CD4-positive, alpha-beta T cell treated with Interferon gamma for 1 hour (primary cell): ENCODE data around the gene COG2.
"Not testable (repeated sequence)": the region's sequence is repeated elsewhere in the genome, so short reads cannot be mapped to it uniquely, and the experiment has no call there.

Source experiments
- DNase-seq: peaks from one replicate; pipeline ENCODE4 v3.0.0-alpha.2; 2020

COG2 gene

DNA sequence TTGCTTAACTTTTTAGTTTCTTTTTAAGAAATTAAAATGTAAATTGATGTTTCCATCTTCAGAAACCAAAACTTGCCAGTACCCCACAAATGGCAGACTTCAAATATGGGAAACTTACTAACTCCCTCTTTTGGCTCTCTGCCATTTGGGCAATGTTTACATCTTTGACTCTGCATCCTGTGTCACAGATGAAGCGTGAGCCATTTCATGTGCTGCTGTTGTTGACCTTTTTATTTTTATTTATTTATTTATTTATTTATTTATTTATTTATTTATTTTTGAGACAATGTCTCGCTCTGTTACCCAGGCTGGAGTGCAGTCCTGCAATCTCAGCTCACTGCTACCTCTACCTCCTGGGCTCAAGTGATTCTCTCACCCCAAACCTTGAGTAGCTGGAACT lies 16.0 kb upstream of the COG2 start:
- DNase-seq: no peak

DNA sequence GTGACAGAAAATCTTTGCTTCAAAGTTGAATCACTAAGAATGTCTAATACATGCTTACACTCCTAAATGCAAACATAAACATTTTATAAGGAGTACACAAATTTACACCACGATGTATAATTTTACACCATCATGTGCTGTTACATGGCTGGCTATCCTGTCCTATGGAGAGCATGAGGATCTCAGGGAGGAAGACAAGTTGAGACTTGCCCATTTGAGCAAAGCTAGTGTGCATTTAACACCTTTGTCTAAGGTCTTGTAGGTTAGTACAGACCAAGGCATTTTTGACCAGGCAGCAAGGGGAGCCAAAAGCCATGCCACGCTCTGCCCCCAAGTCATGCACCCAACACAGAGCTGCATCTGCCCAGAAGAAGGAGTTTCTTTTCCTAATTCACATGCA lies 14.5 kb upstream of the COG2 start:
- DNase-seq: no peak

DNA sequence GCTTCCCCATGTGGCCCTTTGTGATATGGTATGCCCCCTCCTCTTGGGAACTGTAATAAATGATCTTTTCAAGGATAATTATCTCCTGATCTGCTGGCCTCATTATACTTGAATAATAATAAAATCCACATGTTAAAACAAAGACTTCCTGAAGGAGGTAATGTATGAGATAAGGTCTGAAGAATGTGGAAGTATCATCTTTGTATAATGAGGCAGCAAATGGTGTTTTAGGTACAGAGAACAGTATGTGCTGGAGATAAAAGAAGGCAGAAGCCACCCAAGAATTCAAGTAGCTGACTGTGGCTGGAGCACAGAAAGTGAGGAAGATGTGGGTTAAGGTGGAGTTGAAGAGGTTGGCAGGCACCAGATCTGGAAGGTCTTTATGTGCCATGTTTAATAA lies 12.8 kb upstream of the COG2 start:
- DNase-seq: no peak

DNA sequence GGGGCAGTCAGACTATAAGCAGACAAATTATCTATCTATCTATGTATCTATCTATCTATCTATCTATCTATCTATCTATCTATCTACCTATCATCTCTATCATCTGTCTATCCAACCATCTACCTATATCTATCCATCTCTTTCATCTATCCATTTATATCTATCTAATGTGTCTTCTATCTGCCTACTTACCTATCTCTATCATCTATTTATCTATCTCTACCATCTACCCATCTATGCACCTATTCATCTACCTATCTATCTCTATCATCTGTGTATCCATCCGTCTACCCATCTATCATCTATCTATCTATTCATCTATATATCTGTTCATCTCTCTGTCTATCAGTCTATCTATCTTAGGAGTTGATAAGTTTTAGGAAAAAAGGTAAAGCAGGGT lies 10.8 kb upstream of the COG2 start:
- no peak for DNase-seq

DNA sequence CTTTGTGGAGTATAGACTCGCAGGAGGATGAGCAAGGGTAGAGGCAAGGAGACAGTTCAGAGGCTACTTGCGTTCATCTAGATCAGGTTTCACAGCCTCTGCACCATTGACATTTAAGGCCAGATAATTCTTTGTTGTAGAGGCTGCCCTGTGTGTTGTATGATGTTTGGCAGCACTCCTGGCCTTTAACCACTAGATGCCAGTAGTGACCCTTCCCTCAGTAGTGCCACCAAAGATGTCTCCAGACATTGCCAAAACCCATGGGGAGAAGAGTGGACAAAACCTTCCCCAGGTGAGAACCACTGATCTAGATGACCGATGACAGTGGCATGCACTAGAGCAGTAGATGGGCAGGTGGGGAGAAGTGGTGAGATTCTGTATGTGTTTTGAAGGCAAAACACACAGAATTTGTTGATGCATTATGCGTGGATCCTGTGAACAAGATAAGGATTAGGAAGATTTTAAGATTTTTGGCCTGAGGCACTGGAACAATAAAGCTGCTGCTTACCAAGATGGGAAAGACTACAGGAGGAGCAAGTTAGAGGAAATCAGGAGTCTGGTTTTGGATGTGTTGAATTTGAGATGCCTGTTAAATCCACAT lies 9.9 kb upstream of the COG2 start:
- no peak for DNase-seq

DNA sequence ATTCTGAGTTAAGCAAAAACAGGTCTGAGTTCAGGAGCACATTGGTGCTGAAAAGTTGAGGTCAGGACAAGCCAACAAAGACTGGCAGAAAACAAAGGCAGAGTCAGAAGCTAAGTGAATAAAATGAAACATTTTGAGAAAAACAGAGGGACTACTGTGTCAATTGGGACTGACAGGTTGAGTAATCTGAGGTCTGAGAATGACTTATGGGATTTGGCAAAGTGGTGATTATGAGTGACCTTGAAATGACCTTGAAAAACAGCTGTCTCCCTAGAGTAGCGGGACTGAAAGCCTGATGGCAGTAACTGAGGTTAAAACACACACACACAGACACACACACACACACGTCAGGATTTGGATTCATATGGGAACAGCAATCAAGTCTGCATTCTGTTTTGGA lies 8.8 kb upstream of the COG2 start:
- no peak for DNase-seq

DNA sequence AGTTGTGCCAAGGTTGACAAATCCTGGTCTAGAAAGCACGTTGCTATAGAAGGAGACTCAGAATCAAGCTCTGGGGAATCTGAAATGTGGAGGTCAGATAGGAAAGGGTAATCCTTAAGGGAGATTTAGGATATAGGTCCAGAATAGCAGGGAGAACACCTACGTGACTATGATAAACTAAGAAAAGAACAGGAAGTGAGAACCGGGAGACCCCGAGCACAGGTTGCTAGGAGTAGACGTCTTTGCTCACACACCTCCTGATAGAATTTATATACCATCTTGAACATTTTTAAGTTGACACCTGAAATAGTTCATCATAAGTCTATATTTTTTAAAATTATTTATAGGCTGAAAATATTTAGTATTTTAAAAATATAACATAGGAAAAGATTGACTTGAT lies 7.9 kb upstream of the COG2 start:
- DNase-seq: no peak

DNA sequence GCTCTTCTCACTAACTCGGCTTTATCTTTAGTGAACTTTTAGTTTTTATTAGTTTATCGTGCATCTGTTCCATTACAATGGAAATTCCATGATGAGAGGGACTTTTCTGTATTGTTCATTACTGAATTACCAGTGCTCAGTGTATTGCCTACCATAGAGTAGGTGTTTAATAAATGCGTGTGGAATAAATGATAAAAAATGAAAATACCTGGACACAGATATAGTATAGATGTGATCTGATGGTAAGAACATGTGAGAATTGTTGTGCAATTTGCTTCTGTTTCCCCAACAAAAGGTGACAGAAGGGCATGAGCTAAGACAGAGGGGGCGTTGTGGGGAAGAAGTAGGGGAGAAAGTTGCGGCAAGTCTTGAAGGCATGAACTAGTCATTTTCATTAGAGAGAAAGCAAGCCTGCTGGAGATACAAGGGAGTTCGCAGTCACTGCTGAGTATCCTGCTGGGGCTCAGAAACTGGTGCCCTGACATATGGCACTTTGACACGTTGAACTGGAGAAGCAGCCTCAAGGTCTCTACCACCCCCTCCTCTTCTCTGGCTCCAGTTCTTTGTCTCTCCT lies 5.6 kb upstream of the COG2 start:
- no peak for DNase-seq

DNA sequence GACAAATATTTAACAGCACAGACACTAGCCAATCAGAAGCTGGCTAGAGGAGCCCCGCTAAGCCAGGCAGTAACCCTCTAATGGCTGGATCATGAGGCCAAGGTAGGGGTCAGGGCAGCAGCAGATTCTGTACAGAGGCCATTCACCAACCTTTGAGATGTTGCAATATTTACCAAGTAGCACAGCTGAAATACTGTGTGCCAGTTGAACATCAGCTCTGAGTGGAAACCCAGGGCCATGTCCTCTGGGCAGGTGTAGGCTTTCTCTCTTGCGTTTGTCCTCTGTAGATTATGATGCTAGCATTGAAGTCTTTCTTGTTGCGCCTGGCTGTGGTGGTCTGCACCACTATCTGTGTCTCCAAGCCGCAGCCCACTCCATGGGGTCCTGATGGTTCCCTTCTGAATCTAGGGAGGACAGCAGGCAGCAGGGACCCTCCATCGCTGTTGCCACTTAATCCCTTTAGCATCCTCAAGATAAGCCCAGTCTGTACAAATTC lies 2.5 kb upstream of the COG2 start:
- DNase-seq: no peak

DNA sequence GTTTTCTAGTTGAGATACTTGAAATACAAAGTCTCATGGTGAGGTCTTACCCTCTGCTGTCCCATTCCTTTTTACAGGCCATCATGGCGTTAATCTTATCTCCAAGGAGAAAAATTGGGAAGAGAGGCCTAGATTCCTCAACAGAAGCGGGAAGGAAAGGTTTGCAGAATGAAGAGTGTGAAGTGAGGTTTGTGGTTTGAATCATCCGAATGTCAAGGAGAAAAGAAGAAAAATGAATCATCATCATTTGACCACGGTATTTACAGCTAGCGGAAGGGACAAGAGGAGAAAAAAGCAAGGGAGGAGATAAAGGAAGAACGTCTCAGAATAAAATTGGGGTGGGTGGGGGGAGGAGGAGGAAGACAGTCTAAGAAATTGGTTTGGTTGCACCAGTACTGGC lies 935 bp upstream of the COG2 start:
- no peak for DNase-seq

DNA sequence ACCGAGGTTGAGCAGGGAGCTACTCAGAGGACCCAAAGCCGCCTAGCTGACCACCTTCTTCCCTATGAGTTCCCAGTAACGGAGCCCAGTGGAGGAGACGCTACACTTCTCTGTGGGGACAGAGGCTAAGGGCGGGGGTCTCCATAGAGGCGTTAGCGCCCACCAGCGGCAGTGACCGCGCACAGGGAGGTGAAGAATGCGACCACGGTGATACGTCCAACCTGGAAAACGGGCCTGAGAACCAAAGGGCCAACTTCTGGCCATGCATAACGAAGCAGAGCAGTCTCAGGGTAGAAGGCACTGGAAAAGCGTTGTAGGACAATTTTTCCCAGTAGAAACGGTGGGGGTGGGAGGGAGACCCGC lies 400 bp upstream of the COG2 start:
- no peak for DNase-seq

DNA sequence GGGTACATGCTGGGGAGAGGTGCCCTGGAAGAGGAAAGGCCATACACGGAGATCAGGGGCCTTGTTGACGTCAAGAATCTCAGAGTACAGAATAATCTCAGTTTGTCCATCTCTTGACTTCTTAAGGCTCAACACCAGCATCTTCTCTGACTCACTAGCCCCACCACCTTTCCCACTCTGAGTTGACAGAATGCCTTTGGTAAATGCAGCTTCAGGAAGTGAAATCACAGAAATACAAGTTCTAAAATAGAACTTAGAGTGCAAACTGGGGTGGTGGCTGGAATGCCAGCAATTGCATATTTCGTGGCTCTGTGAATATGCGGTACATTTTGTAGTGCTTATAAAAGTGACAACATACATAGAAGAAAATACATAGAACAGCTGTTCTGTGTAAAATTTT lies 1.6 kb downstream of the COG2 start:
- no peak for DNase-seq

DNA sequence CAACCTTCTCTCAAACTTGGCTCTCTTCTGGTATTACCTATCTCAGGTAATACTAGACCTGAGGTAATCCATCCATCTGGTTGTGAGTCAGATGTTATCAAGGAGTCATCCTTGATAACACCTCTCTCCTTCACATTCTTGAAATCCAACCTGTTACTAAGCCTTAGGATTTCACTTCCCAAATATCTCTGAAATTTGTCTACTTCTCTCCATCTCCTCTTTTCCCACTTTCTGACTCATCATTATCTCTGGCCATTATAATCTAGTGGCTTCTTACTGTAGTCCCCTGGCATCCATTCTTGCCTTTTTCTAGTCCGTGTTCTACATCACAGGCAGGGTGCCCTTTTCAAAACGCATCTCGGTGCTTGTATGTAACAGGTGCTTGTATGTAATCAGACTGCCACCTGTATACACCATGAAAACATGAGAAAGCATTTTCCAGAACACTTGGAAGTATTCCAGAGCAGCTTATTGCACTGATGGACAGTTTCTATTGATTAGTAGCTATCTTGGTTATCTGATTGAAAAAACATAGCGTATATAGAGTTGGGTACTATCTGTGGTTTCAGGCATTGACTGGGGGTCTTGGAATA lies 4.5 kb downstream of the COG2 start:
- DNase-seq: no peak

DNA sequence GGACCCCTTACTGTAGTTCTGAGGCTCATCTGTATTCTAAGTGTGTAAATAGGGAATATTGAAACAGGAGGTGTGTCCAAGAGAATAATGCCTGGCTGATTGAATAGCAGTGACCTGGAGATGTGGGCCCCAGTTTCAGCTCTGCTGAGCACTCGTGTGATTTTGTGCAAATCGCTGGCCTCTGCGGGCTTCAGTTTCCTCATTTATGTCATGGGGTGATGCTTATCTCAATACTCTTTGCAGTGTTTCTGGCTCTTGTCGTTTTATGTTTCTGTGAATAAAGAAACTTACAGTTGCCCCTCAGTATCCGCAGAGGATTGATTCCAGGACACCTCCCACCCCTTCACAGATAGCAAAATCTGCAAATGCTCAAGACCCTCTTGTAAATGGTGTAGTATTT lies 5.0 kb downstream of the COG2 start:
- DNase-seq: no peak

DNA sequence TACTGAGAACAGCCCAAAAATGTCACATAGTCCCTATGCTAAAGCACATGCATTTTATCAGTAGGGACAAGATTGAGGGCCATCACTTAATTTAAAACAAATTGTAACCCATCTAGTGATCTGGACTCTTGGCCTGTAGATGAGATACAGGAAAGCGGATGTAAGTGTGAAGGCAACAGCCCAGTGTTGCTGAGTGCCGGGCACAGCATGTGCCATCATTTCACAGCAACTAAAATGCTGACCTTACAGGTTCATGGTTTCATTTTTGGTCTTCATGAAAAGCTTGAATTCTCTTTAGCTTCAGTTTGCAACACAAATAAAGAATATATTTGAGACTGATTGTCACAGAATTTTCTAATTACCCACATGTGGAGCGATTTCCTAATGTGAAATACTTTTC lies 5.8 kb downstream of the COG2 start:
- DNase-seq: no peak

DNA sequence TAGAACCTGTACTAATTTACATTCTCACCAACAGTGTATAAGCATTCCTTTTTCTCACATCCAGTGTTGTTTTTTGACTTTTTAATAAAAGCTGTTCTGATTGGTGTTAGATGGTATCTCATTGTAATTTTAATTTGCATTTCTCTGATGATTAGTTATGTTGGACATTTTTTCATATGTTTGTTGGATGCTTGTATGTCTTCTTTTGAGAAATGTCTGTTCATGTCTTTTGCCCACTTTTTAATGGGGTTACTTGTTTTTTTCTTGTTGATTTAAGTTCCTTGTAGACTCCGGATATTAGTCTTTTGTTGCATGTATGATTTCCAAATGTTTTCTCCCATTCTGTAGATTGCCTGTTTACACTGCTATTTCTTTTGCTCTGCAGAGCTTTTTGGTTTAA lies 8.0 kb downstream of the COG2 start:
- no peak for DNase-seq

DNA sequence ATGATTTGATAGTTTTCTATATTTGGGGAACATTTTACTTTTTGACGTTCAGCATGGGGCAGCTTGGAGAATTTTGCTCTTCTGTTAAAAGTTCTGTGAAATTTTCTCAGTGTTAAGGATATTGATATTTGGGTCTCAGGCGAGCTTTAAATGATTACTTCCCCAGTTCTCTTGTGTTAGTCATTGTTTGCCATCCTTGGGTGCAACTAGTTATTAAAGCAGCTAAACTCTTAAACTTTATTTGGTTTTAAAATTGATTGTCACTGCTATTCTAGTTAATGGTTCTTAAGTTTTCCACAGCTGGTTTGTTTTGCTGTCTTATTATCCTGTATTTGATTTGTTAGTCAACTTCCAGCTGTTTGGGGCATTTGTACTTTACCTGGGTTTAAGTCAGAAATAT lies 9.0 kb downstream of the COG2 start:
- DNase-seq: no peak

DNA sequence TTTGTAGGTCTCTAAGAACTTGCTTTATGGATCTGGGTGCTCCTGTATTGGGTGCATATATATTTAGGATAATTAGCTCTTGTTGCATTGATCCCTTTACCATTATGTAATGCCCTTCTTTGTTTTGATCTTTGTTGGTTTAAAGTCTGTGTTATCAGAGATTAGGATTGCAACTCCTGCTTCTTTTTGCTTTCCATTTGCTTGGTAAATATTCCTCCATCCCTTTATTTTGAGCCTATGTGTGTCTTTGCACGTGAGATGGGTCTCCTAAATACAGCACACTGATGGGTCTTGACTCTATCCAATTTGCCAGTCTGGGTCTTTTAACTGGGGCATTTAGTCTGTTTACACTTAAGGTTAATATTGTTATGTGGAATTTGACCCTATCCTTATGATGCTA lies 14.4 kb downstream of the COG2 start:
- DNase-seq: not testable (repeated sequence)

DNA sequence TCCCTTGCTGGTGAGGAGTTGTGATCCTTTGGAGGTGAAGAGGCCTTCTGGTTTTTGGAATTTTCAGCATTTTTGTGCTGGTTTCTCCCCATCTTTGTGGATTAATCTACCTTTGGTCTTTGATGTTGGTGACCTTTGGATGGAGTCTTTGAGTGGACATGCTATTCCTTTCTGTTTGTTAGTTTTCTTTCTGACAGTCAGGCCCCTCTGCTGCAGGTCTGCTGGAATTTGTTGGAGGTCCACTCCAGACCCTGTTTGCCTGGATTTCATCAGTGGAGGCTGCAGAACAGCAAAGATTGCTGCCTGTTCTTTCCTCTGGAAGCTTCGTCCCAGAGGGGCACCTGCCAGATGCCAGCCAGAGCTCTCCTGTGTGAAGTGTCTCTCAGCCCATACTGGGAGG lies 15.8 kb downstream of the COG2 start:
- not testable (repeated sequence) for DNase-seq

DNA sequence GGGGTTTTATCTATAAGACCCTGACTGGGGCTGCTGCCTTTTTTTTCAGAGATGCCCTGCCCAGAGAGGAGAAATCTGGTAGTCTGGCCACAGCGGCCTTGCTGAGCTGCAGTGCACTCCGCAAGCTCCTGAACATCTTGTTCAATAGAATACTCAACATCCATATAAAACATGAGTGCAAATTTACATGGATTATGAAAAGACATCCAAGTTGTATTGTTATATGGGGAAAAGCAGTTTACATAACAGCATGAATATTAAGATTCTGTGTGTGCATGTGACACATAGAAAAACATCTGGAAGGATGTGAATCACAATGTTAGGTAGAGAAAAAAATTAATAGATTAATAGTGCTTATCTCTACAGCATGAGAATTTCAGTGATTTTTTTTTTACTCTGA lies 16.4 kb downstream of the COG2 start:
- DNase-seq: no peak

DNA sequence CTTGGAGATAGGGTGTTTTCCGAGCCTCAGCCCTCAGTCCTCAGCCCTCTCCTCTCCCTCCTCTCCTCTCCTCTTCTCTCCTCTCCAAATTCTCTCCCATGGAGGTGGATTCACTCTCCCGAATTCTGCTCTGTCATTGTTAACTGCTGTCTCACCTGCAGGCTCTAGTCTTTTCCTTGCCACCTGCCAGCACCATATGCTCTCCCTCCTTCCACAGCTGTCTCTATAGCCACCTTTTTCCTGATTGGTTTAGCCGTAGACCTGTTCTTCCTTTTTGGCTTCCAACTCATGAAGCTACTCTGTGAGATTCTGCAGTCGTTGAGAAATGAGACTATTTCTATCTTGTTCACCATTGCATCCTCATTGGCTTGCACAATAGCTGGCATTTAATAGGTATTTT lies 19.7 kb downstream of the COG2 start:
- no peak for DNase-seq

DNA sequence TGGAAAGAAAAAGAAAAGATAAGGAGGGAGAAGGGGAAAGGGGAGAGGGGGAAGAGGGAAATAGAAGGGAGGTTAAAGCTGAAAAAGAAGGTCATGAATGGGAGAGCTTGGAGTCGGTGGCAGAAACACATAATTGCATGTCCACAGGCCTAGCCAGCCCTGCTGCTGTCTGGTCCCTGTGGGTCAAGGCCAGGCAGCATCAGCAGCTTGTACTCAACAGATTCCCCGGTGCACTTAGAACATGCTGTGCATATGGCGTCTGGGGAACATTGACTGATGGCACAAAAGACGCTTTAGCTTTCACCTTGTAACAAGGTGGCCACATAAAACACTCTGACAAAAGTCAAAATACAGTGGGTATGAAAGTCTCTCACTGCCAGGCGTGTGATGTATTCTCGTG lies 25.9 kb downstream of the COG2 start:
- no peak for DNase-seq

DNA sequence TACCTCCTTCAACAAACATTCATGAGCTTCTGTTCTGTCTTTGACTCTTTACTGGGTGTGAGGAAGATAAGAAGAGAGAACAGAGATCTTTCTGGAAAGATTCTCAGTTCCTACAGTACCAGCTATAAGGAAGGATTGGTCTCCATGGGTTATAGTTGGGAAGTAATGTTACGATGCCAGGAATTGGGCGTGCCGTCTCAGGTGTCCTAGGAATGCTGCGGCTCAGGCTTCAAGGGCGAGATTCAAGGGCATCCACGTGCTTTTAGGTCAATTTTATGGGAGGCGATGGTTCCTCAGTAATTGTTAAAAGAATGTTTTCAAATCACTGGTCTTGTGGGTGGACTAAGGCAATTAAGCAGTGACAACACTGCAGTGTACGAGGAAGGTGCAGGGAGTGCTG lies 27.3 kb downstream of the COG2 start:
- DNase-seq: no peak

DNA sequence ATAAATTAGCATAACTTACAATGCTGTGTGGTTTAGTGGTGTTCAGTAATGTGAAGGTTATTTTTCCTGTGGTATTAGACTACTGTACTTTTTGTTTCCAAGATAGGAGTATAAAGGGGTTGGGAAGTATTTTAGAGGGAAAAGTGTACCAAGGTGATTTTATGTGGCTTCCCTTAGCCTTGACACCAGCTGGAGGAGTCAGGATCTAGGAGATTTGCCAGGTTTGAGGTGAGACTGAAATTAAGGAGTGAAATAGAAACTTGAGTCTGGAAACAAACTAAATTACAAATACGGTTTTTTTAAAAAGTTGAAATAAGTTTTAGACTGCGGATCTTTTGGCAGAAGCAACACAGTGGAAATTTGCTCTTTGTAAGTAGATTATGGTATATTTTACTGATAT lies 32.3 kb downstream of the COG2 start:
- no peak for DNase-seq

DNA sequence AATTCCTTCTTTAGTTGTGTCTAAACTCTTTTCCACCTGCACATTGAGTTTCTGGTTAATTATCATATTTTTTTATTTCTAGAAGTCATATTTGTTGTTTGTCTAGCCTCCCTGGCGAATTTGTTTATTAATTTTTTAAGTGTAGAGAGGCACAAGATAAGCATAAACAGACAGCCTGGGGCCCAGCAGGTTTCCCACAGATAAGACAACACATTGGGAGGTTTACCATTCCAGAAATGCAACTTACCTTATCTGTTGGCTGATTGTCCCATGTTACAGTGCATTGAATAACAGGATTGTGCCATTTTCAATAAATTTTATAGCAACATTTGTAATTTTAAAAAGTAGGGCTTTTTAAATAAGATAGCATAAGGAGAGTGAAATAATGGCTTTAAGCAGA lies 34.9 kb downstream of the COG2 start:
- no peak for DNase-seq
